Measurements from ENCODE around the gene CXCL12. TPM values are rescaled to one million over a fixed set of nuclear protein-coding genes. Genes with fewer than 3 reads are reported as not detected.

Gene CXCL12
- total RNA-seq, 1 experiment from 2014 or later = 0.82 TPM

- H3K4me3 ChIP-seq (ENCODE audit: low read depth in 2 of 2, low read length in 2 of 2) = no peak overlapping the region
- in situ Hi-C loops (cut with HindIII; ENCODE audit: low pct_unique_long_range_greater_than_20kb, low sequenced_read_pairs) = no loop called here
- H3K9me3 ChIP-seq (ENCODE audit: control insufficient read depth, insufficient read depth, low read depth, low read length) = no peaks in the 10 kb centered on the region
- intact Hi-C loops (cut with micrococcal nuclease; ENCODE audit: unreplicated experiment) = no loop called here
- no peak for ATAC-seq
- no peaks in the 10 kb centered on the region for H3K36me3 ChIP-seq (ENCODE audit: control insufficient read depth, insufficient read depth, low read length)
- TF ChIP-seq REST (IDR thresholded peaks at IDR 0.05; ENCODE audit: insufficient read depth in 1 of 2, low read depth in 2 of 2, low read length in 1 of 2) = no peak
- no peak for TF ChIP-seq POLR2AphosphoS5 (IDR thresholded peaks at IDR 0.05; ENCODE audit: low read depth, low read length)
- no peak for TF ChIP-seq CTCF (IDR thresholded peaks at IDR 0.05)
- no peak for TF ChIP-seq TCF7L2 (IDR thresholded peaks at IDR 0.05; ENCODE audit: low read depth, low read length)
- no peak for TF ChIP-seq SIN3A (IDR thresholded peaks at IDR 0.05; ENCODE audit: borderline replicate concordance, insufficient read depth, low read depth, low read length)
- H3K27ac ChIP-seq (ENCODE audit: low read length) = no peak overlapping the region
- no TSS peak for BruUV-seq (replicated peaks)
- H3K4me1 ChIP-seq (ENCODE audit: control insufficient read depth, insufficient read depth, low read length) = no peaks in the 10 kb centered on the region
- DNase-seq (ENCODE audit: low read depth, low spot score) = no peak
- CTCF ChIA-PET = no interaction called here
- POLR2A ChIA-PET = no interaction called here
- H3K27me3 ChIP-seq (ENCODE audit: control insufficient read depth, insufficient read depth, low read length) = peaks cover 15% of the 10 kb centered on the region
These were observed 15.0 kb downstream of the CXCL12 start for GRCh38 chr10:44369854-44370253.

- Histone ChIP-seq H3K4me1 (ENCODE audit: control insufficient read depth, insufficient read depth, low read length) (no peaks in the 10 kb centered on the region), H3K36me3 (ENCODE audit: control insufficient read depth, insufficient read depth, low read length) (no peaks in the 10 kb centered on the region), H3K27me3 (ENCODE audit: control insufficient read depth, insufficient read depth, low read length) (peaks cover 15% of the 10 kb centered on the region), H3K9me3 (ENCODE audit: control insufficient read depth, insufficient read depth, low read depth, low read length) (no peaks in the 10 kb centered on the region), H3K4me3 (ENCODE audit: low read depth in 2 of 2, low read length in 2 of 2) (no peak overlapping the region), H3K27ac (ENCODE audit: low read length) (no peak overlapping the region)
- no peak for DNase-seq (ENCODE audit: low read depth, low spot score)
- in situ Hi-C loops (cut with HindIII; ENCODE audit: low pct_unique_long_range_greater_than_20kb, low sequenced_read_pairs) = no loop called here
- ChIA-PET POLR2A (no interaction called here), CTCF (no interaction called here)
- no peak for TF ChIP-seq REST (IDR thresholded peaks at IDR 0.05; ENCODE audit: insufficient read depth in 1 of 2, low read depth in 2 of 2, low read length in 1 of 2)
- no peak for TF ChIP-seq CTCF (IDR thresholded peaks at IDR 0.05)
- no peak for TF ChIP-seq SIN3A (IDR thresholded peaks at IDR 0.05; ENCODE audit: borderline replicate concordance, insufficient read depth, low read depth, low read length)
- no peak for TF ChIP-seq POLR2AphosphoS5 (IDR thresholded peaks at IDR 0.05; ENCODE audit: low read depth, low read length)
- TF ChIP-seq TCF7L2 (IDR thresholded peaks at IDR 0.05; ENCODE audit: low read depth, low read length) = no peak
- no TSS peak for BruUV-seq (replicated peaks)
- no peak for ATAC-seq
- intact Hi-C loops (cut with micrococcal nuclease; ENCODE audit: unreplicated experiment) = no loop called here
These were observed 15.6 kb downstream of the CXCL12 start for GRCh38 chr10:44369296-44369695.
